Ureter (tissue), 1 donor: Measurements from ENCODE around the gene CAD. TPM values are rescaled to one million over a fixed set of nuclear protein-coding genes. Genes with fewer than 3 reads are reported as not detected.

ENCODE experiments used
- DNase-seq: peaks from one replicate; pipeline ENCODE4 v3.0.0-alpha.2; 2020; ENCODE audit warnings: low spot score
- total RNA-seq: library from RNA; stranded (reverse); gene quantifications from one replicate; pipeline ENCODE4 v1.2.4, GENCODE V29; 2023
- donor health status: DM: yes; HTN: yes; CAD: no.

Gene CAD
- total RNA-seq, 1 donor from 2014 or later = 63.6 TPM

DNA sequence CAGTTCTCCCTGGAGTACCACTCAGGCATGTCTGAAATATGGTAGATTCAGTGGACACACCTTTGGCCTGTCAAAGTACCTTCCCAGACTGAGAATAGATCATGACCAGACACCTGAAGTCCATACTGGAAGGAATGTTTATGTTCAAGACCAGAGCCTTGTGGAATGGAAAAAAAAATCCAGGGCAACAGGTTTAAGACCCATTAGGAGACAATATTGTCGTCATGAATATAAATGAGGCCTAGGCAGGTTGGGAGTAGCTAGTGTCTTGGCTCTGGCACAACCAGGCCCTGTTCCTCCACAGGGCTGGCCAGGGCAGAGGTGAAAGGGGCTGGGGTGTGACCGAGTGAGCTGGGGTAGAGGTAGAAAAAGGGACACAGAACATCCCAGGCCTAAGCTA, 18.5 kb upstream of the CAD start:
- no peak for DNase-seq

DNA sequence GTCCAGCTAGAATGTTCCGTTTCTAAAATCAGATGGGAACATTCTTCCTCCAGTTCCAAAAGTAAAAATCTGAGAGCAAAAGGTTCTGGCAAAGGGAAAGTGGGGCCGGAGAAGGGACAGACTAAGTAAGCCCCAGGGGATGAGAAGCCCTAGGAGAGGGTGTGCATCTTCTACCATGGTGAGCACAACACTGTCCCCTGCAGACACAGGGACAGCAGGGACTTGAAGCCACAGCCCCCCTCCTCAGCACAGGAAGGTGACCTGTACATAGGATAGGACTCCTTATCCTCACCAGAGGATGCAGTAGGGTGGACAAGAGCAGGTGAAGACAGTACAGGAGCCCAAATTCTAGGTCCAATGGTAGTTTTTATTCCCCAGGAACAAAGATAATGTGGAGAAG, 17.9 kb upstream of the CAD start:
- no peak for DNase-seq

DNA sequence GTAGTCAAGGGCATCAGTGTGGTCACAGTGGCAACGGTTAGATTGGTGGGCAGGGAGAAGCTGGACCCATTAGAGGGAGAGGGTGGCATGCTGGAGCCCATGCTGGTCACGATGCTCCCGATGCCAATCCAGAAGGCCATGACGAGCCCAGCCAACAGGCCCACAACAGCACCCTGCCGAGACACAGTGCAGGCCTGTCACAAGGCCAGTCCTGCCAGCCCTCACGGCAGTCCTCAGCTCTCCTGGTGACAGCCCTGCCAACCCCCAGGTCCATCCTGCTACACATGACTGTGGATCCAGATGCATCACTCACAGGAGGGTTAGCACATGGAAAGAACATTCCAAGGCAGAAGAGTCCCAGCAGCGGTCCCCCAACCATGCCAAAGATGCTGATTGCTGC, 15.5 kb upstream of the CAD start:
- DNase-seq = no peak

DNA sequence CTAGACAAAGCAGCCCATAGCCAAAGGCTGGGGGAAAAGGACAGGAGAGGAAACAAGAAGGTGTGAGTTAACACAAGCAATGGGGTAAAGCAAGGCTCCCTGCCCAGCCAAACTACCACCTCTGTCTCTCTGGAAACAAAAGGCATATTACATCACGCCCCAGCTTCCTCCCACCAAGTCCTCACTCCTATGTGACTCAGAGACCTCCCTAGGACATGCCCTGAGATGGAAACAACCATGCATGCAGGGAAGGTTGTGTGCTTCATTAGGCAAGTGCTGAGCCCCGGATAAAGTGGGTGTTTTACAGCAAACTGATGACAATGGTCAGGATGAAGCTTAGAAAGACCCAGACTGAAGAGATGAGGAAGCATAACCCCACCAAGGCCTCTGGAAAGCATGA, 14.3 kb upstream of the CAD start:
- no peak for DNase-seq

DNA sequence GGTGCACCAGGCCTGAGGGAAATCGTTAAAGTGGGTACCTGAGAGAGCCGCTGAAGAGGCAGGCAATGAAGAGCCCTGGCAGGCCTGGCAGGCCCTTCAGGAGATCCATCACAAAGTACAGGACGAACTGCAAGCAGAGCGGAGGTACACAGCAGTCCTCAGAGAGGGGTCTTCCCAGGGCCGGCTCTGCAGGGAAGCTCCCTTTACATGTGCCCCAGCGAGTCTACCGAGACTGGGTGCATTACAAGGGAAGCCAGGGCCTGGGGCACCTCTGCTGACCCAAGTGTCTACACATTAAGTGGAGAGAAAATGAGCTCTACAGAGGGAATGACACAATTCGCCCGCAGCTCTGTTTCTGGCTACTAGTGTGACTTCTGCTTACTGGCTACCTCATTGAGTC, 13.4 kb upstream of the CAD start:
- DNase-seq = no peak

DNA sequence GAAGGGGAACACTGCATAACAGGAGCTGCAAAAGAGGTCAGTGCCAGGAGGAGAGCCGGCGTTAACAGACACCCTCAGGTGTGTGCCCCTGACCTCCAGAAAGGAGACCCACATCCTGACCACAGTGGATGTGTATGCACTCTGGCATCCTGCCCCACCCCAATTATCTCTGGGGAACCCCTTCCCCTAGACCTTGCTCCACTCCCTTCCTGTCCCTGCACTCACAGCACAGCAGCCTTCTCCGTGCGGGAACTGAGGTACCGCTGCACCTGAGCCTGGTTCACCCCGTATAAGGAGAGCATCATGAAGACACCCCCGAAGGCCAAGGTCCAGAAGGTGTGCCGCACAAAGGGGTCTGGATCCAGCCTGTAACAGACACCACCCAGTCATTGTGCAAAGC, 12.6 kb upstream of the CAD start:
- DNase-seq = no peak

DNA sequence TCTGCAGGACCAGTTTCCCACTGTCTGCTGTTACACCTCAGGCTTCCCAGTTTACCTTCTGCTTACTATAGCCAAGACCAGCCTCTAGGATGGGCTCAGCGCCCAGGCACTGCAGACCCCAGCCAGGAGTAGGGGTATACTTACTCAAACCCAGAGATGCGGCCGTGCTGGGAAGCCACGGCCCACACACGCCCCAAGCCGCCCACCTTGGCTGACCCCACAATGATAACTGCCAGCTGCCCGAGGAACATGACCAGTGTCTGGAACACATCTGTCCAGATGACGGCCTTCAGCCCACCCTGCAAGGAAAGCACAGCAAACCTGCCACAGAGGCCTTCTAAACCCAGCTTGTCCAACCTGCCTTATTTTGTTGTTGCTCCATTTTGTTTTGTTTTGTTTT, 12.0 kb upstream of the CAD start:
- DNase-seq = no peak

DNA sequence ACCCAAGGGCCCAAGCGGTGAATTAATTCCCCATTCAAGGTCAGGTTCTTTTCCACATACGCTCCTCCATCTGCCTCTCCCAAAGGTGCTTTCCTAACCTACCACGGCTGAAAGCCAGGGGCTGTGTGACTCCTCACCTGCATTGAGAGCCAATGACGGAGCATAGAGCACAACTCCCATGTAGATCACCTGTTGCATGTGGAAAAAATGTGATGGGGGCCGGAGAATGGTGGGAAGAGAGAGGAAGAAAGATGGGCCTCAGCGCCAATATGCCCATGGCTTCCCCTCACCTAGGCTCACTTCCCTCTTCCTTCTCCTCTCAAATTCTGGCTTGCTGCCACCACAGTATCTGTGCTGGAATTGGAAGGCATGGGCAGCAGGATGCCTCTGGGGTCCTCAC, 10.8 kb upstream of the CAD start:
- no peak for DNase-seq

DNA sequence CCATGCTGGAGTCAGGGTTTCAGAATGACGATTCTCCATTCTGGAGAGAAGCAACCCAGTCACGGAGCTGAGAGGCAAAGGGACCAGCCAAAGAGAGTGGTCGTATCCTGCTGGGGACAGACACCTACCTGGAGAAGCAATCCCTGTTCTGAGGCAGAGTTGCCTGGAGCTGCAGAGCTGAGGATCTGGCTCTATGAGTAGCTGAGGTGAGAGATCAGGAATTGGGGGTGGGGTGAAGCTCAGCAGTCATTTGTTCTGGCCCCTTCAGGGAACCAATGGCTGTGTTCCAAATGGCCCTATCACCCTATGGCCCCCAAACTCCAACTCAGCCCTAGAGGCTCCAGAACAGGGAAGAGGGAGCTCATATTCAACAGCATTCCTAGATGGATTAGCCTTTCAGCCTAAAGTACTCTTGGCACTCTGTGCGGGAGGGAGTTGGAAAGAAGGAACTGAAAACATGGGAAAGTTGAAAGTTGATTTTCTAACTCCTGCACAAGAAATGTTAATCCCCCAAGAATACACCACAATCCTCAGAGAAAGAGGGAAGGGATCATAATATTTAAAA, 8.6 kb upstream of the CAD start:
- no peak for DNase-seq

DNA sequence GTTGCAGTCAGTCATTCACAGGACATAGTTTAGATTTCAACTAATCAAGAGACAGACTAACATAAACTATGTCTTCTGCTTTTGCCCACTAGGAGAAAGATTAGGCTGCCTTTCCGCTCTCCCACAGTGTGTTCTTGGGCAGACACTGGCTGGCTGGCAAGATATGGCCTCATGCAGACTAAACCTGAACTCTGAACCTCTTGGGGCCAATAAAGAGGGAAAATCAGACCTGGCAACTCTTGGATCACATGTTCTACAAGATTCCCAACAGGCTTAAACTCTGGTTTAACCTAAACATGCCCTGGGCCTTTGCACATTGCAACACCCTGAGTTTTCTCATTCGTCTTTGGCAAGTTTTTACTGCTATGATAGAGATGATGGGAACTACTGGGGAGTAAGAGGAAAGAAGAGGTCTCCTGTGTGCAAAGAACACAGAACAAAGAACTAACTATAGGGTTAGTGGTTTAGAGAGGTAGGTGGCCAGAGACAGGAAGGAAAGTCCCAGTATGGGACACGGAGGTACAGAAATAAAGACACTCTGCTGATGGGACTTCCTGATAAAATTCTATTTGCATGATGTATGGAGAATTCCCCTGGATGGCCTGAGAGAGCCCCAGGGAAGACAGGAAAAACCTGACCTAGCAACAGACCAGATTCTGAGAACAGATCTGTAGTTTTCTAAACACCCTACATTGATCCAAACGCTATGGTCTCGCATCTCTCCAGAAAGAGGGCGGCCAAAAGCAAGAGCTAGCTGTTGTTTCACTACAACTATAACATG, 7.4 kb upstream of the CAD start:
- no peak for DNase-seq

DNA sequence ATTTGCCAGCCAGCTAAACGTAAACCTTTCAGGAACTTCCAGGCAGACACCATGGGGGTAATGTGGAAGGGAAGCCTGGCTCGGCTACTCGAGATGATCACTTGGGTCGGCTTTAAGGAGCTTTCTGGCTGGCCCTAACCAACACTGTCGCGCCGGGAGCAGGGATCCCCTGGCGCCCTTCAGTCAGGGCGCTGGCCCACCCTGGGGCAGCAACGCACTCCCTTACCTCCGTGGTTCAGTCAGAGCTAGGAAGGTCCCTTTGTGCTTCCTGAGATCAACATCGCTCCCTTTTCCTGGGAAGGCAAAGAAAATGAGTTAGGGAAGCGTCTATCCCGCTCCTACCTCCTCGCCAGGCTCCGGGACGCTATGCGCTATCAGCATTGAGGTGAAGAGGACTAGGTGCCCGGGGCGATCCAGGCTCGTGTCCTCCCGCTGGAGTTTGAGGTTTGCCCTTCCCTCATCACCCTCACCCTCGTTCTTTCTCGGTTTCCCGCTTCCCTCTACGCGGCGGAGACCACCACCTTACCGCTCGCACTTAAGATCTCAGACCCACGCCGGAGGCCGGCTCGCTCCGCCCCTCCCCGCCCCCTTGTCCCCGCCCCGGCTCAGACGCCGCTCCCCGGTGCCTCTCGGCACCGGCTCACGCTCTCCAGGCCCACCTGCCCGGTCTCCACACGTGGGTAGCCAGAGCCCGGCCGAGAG, 5.8 kb upstream of the CAD start:
- no peak for DNase-seq

DNA sequence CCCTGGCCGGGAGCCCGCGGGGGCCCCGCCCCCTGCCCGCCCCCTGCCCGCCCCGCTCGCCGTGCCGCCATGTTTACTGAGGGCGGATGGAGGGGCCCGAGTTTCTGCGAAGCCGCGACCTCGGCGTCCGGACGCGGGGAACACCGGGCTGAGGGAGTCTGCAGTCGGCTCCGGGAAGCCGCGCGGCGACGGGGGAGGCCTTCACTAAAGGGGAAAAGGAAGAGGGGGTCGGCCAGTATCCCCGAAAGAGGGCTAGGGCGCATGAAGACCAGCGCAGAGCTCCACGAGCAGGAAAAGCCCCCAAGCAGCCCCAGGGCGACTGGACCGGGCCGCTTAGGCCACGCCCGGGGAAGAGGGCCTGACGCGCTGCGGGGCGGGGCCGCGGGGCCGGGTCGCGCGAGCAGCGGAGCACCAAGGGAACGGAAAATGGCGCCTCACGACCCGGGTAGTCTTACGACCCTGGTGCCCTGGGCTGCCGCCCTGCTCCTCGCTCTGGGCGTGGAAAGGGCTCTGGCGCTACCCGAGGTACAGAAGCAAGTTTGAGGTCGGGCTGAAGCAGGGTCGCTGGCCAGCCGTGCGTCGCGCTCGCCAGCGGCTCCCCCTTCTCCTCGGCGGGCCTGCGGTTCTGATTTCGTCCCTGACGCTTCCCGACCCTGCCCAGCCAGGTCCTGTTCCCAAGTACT, 5.1 kb upstream of the CAD start, which contains the start of the genes ATRAID and SLC5A6:
TSS of gene ATRAID (plus strand) at position 99 of the 683 bp plus-strand sequence. CDS start at position 427, 328 bp downstream.
TSS of gene SLC5A6 (minus strand) at position 326 of the 683 bp plus-strand sequence. CDS start 4,618 bp downstream, outside the sequence.
- DNase-seq = peak; percentile 89

DNA sequence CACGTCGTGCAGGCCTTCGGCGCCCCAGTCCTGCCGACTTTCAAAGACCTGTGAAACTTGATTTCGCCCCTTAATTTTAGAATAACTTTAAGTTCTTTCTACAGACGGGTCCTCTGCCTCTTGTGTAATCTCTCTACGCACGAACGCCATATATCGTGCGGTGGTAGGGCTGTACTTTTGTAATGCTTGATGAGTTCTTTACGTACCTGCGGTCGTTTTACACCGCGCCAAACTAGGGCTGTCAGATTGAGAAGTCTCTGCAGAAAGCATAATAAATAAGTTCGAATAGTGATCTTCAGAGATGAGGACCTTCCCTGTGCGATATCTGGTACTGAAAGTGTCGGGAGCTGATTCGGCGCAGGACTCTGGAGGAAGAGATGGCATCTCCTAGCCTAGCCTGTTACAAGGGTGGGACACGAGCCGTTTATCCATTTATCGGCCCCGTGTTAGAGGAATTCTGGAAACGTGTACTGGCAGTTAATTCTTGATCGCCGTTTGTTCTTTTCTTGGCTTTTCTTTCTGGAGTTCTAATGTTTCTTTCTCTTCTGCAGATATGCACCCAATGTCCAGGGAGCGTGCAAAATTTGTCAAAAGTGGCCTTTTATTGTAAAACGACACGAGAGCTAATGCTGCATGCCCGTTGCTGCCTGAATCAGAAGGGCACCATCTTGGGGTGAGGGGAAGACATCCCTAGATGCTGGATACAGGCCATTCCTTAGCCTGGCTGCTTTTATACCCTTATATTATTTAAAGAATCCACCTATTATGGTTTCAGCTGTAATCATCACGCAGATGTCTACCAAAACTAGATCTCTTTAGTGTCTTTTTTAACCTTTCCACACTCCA, 4.3 kb upstream of the CAD start:
- DNase-seq = no peak

DNA sequence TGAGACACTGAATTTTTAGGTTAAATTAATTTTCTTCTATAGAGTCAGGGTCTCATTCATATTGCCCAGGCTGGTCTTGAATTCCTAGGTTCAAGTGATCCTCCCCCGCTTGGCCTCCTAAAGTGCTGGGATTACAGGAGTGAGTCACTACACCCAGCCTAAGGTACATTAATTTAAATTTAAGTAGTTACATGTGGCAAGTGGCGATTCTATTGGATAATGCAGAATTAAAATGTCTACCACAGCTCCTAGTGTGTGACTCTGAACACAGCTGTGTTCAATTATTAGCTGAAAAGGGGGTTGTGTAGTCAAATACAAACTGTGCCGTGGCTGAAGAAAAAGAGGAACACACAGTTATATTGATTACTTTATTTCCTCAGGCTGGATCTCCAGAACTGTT, 2.2 kb upstream of the CAD start:
- no peak for DNase-seq

DNA sequence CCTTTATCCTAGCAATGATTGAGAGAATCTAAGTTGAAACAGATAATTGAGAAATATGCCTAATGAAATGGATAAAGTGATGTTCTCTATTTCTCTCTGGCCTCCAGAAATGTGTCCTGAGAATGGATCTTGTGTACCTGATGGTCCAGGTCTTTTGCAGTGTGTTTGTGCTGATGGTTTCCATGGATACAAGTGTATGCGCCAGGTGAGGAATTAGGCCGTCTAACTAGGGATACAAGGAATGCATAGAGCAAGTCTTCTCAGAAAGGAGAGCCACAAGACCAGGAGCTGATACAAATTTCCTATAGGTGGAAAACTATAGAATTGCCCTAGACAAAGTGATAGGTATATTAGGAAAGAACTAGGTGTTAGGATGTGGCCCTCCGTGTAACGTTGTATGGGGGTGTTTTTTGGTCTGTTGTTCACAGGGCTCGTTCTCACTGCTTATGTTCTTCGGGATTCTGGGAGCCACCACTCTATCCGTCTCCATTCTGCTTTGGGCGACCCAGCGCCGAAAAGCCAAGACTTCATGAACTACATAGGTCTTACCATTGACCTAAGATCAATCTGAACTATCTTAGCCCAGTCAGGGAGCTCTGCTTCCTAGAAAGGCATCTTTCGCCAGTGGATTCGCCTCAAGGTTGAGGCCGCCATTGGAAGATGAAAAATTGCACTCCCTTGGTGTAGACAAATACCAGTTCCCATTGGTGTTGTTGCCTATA, 592 bp upstream of the CAD start:
- no peak for DNase-seq

DNA sequence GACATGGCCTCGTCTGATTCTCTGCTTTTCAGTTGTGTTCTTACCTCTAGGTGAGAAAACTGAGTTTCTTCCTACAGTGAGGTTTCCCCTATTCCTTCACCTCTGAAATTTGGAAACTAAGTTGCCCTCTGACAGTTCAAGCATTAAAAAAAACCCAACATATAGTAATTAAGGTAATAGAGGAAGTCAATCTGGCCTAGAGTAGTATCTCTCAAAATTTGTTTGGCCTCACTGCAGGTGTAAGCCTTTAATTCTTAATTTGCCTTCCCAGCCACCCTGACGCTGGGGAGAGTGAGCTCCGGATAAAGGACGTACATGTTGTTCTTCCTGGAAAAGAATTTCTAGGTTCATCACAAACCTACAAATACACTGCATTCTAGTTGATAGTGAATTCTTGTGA, 1.4 kb downstream of the CAD start:
- DNase-seq = no peak

DNA sequence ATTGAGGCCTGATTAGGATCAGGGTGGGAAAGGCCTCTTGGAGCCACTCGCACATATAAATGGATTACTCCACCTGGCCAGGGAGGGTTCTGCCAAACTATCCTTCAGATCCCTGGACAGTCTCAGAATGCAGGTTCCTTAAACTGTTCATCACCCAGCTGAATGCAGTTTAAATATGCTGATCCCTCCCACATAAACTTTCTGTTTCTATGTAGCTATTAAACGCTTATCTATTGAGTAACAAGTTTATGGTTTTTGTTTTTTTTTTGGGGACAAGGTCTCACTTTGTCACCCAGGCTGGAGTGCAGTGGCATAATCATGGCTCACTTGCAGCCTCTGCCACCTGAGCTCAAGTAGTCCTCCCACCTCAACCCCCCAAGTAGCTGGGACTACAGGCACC, 1.9 kb downstream of the CAD start:
- no peak for DNase-seq

DNA sequence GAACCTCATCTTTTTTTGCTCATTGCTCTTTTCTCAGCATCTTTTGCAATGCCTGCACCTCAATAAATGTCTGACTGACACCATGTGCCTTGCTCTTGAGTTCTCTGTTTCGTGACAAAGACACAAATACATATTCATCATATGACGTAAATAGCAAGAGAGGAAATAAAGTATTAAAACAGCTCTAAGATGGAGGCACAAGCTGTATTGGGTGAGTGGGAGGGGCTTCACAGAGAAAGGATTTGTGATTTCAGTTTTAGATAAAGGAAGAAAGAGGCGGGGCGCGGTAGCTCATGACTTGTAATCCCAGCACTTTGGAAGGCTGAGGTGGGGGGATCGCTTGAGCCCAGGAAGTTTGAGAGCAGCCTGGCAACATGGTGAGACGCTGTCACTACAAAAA, 2.9 kb downstream of the CAD start:
- DNase-seq = no peak

DNA sequence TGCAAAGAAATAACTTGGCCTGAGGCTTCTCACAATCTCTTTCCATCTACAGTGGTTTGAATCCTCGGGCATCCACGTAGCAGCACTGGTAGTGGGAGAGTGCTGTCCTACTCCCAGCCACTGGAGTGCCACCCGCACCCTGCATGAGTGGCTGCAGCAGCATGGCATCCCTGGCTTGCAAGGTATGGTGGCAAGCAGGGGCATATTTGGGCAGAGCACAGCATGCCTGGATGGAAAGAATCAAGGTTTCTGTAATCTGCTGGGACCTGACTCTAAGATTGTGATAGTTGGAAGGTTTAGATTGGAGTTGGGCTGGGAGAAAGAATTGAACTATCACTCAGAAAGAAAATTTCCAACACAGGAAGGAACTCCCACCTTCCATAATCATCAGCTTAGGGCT, 4.0 kb downstream of the CAD start:
- DNase-seq = no peak

DNA sequence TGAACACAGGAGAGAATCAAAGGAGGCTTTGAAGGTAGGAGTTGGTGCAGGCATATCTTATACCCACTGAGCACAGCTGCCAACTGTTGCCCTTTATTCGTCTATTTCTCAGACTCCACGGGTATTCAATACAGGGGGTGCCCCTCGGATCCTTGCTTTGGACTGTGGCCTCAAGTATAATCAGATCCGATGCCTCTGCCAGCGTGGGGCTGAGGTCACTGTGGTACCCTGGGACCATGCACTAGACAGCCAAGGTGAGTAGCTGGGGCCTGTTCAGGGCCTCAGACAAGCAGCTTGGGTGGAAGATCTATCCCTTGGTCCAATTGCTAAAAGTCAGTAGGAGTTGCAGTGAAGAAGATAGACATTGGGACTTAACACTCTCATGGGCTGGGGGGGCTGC, 5.2 kb downstream of the CAD start:
- DNase-seq = no peak

DNA sequence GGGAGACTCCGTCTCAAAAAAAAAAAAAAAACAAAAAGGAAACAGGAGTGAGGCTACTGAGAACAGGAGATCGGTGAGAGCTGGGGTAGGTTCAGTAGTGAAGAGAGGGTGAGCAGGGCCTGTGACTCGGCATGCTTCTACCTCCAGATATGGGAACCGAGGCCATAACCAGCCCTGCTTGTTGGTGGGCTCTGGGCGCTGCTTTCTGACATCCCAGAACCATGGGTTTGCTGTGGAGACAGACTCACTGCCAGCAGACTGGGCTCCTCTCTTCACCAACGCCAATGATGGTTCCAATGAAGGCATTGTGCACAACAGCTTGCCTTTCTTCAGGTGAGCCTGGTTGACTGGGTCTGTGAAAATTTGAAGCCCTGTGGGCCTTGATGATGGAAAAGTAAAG, 6.2 kb downstream of the CAD start:
- DNase-seq = no peak
